KBM-7 (cell line): ENCODE data around the gene ZNF799.
"Not testable (repeated sequence)": the region's sequence is repeated elsewhere in the genome, so short reads cannot be mapped to it uniquely, and the experiment has no call there.

ENCODE experiments used
- DNase-seq: peaks from one replicate; pipeline ENCODE4 v3.0.0-alpha.2; 2015
- in situ Hi-C: fragments of 300-500 bp; cut with MboI; formaldehyde crosslinking; loops from 2 replicates; pipeline ENCODE4 v1.14.3; 2020; ENCODE audit warnings: low sequenced_read_pairs, low pct_unique_long_range_greater_than_20kb, mixed read lengths

ZNF799 gene

DNA sequence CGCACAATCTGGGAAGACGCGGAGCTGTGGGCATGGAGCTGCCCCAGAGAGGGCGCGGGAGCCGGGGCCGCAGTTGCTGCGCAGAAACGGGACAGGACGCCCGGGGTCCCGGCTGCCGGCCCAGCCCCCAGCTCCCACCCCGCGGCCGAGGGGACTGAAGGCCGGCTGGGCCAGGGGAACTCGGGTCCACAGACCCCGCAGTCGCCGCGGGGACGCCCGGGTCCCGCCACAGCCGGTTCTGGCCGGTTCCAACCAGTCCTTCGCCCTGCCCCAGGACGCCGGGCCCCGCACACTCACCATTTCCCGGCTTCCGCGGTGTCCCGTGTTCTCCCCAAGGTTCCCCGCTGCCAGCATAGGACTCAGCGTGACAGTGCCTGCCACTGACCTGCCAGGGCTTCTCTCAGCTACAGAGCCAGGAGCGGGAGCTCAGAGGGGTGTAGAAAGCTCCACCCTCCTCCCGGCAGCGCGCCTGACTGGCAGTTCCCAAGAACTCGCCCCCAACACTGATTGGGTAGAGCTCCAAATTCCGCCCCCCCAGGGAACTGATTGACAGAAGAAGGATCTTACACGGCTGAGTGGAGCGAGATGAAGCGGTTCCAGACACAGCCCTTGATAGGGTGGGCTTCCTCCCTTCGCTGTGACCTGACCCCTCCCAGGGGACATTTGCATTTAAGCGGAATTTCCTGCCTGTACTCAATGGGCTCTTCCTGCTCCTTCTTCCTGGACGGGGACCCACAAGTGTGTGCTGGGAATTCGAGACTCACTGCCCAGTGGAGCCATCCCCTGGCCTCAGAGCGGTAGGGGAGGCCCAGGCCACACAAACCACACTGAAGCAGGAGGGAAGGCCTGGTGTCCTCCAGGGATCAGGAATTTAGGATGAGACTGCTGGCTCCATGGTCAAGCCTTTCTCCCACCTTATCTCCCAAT is 35.6 kb downstream of the ZNF799 start, which contains the start of gene ZNF442:
Gene ZNF442, minus strand, starts transcription at position 448 of the 927 bp plus-strand sequence. CDS start 2,052 bp downstream, outside the sequence.
- in situ Hi-C loops = no loop called here
- peak; percentile 98 for DNase-seq

DNA sequence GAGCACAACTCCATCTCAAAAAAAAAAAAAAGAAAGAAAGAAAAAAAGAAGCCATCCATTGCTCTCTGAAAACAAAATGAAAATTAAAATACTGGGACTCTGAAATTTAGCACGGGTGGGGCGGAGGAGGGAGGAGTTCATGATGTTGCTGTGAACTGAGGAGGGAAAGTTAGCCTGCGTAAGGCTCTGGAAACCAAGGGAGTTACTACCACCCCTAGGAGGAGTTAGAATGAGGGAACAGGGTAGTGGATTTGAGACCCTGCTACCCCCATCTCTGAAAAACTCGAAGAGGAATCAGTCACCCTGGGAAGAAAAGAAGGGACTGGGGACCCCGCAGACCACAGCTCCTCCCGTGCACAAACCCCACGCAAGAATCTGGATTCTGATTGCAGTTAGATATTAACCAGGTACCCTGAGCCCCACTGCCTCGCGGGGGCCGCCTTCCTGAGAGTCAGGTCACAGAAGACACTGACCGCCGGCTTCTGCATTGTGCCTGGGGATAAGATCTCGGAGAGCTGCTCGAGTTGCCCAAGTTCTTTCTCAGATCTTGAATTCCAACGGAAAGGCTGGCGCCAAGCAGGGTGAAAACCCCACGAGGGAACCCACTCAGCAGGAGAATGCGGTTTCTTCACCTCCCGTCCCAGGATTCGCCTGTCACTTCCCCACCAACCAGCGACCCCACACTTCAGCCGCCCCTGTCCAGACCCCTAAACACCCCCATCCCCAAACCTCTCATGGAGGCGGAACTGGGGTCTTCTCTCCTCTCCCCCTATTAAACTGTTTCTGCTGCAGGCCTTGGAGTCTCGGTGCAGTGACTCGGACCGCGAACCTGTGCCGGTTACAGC is 36.5 kb downstream of the ZNF799 start:
- in situ Hi-C loops = no loop called here
- DNase-seq = peak; percentile 31

DNA sequence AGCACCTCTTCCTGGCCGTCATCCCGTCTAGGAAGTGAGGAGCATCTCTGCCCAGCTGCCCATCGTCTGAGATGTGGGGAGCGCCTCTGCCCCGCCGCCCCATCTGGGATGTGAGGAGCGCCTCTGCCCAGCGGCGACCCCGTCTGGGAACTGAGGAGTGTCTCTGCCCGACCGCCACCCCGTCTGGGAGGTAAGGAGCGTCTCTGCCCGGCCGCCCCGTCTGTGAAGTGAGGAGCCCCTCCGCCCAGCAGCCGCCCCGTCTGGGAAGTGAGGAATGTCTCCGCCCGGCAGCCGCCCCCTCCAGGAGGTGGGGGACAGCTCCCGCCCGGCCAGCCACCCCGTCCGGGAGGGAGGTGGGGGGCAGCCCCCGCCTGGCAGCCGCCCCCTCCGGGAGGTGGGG is 38.8 kb downstream of the ZNF799 start:
- DNase-seq, in situ Hi-C loops: not testable (repeated sequence)

DNA sequence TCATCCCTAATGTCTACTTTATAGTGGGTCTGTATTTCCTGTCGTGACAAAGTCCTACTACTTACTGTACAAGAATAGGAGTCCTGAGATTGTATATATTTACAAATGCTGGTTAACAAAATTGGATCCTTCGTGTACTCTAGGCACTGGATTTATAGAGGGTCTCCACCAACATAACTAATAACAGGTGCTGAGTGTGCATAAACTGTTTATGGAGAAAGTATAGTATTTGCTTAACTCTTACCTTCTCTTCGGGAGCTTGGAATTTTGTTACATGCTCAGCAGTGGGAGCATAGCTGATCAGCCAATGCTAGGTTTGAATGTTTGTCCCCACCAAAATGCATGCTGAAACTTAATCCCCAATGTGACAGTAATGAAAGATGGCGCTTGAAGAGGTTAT is 47.7 kb downstream of the ZNF799 start:
- DNase-seq = no peak
- in situ Hi-C loops = no loop called here

DNA sequence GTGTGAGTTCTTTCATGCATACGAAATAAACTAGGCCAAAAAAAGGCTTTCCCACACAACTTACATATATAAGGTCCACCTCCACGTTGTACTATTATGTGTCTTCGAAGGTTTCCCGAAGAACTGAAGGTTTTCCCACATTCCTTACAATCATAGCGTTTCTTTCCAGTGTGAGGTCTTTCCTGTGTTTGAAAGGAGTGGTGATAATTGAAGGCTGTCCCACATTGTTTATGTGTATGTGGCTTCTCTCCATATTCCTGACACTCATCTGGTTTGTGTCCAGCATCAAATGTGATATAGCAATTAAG is 50.2 kb downstream of the ZNF799 start:
- in situ Hi-C loops = no loop called here
- no peak for DNase-seq

DNA sequence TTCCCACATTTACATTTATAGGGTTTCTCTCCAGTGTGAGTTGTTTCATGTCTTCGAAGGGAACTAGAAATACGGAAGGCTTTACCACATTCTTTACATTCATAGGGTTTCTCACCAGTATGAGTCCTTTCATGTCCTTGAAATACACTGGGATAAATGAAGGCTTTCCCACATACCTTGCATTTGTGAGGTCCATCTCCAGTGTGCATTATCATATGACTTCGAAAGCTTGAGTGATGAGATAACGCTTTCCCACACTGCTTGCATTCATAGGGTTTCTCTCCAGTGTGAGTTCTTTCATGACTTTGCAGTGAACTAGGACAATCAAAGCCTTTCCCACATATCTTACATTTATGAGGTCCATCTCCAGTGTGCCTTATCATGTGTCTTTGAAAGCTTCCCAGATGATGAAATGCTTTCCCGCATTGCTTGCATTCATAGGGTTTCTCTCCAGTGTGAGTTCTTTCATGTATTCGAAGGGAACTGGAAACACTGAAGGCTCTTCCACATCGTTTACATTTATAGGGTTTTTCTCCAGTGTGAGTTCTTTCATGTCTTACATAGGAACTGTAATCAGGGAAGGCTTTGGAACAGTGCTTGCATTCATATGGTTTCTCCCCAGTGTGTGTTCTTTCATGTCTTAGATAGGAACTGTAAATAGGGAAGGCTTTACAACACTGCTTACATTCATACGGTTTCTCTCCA is 50.7 kb downstream of the ZNF799 start:
- DNase-seq = no peak
- in situ Hi-C loops = no loop called here

DNA sequence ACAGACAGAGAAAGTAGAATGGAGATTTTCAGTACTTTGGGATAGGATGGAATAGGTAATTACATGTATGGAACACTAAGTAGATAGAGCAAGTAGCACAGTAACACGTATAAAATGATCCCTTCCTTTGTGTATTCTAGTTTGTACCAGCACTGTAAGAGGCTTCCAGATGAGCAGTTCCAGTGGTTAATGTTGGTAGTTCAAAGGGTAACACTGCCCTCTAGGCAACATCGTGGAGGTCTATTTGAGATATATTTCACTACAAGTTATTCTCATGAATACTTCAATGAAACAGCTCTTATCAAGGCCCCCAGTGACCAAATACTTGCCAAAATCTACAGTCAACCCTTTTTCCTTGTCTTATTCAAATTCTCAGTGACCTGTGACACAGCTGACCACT is 54.2 kb downstream of the ZNF799 start:
- no peak for DNase-seq
- in situ Hi-C loops = no loop called here

DNA sequence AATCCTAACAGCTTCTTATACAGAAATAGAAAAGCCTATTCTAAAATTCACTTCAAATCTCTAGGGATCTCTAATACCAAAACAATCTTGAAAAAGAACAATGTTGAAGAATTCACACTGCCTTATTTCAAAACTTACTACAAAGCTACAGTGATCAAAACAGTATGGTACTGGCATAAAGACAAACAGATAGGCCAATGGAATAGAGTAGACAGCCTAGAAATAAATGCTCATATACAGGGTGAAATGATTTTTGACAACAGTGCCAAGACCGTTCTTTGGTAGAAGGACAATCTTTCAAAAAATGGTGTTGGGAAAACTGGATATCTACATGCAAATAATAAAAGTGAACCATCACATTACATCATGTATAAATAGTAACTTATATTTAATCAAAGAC is 55.9 kb downstream of the ZNF799 start:
- in situ Hi-C loops = no loop called here
- DNase-seq = no peak
